Stimulated activated CD4-positive, alpha-beta T cell treated with anti-CD3 and anti-CD28 coated beads, Interleukin-12 subunit alpha, Interleukin-12 subunit beta, amount 100 ng/mL, for 24 hours (primary cell): ENCODE data around the gene MYH13.
A peak's percentile ranks its signal among the peaks of the same experiment; 100 is the strongest.
"Not testable (repeated sequence)": the region's sequence is repeated elsewhere in the genome, so short reads cannot be mapped to it uniquely, and the experiment has no call there.

ENCODE experiments used
- DNase-seq, 2 experiments: peaks; one replicate each; pipeline ENCODE4 v3.0.0-alpha.2; 2020; ENCODE audit warnings: low read depth in 2 of 2

Gene MYH13

DNA sequence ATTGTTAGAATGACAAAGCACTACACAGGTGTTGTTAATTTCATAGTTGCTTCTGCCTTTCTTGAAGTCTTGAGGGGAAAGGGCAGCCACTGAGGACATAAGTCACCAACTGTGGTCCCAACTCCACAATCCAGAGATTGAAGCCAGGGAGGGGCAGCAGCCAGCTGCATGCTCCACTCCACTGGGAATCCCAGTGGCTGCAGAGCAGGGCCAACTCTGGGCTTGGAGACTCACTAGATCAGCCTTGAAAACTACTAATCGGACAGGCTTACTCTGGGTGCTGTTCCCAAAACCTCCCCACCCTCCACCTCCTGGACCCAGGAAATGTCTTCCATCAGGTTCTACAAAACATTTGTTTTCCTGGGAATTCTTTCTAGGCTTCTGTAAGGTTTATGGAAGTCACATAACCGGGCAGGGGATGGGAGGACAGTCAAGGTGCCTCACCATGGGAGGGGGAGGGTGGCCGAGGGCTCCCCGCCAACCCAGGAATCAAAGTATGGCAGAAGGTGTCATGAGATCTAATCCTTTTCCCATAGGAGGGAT lies 68.0 kb downstream of the MYH13 start:
- no peak for DNase-seq

DNA sequence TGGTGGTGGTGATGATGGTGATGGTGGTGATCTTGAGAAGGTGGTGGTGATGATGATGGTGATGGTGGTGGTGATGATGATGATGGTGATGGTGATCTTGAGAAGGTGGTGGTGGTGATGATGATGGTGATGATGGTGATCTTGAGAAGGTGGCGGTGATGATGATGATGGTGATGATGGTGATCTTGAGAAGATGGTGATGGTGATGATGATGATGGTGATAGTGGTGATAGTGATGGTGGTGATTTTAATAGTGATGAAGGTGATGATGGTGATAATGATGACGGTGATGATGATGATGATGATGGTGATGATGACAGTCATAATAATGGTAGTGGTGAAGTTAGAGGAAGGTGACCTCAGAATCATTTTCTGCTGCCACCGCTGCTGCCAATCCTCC lies 75.1 kb downstream of the MYH13 start:
- DNase-seq, result no peak

DNA sequence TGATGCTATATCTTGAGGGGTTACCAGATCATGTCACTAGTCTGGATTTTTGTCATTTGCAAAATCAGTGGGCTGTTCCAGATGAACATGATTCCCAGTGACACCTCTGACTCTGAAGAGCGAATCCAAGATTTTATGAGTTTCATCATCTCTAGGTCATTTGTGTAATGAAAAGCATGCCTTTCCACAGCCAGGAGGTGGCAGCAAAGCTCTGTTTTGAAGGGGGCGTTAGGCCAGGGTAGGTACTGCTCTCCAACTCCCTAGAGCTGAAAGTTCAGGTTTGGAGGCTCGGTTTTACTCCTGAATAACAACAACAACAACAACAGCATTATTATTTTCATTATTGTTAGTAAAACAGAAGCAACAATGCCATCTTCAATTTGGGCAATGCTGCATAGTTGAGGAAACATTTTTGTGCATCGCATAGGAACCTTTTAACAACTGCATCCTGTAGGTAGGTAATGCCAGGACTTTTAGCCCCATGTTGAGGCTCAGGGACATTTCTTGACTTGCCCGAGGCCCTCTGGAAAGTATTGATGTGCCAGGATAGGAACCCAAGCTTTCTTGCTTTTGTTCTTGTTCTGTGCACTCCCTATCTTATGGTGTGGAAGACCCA lies 77.0 kb downstream of the MYH13 start:
- peak in 1 of 2 experiments; percentile 25 for DNase-seq

DNA sequence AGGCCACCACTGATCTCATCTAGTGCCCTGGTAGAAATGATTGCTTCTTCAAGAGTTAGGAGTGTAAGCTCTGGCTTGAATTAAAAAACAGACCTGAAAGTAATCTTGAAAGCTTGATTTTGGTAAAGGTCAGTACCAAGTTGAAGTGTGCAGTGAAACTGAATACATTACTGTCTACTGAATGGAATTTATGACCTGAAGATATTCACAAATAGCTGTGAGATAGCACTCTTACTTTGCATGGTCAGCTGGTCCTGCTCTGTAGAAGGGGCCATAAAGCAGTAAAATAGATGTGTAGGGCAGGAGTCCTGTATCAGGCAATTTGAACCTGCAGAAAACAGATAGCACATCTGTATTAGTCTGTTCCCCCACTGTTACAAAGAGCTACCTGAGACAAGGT lies 78.6 kb downstream of the MYH13 start:
- DNase-seq, result no peak

DNA sequence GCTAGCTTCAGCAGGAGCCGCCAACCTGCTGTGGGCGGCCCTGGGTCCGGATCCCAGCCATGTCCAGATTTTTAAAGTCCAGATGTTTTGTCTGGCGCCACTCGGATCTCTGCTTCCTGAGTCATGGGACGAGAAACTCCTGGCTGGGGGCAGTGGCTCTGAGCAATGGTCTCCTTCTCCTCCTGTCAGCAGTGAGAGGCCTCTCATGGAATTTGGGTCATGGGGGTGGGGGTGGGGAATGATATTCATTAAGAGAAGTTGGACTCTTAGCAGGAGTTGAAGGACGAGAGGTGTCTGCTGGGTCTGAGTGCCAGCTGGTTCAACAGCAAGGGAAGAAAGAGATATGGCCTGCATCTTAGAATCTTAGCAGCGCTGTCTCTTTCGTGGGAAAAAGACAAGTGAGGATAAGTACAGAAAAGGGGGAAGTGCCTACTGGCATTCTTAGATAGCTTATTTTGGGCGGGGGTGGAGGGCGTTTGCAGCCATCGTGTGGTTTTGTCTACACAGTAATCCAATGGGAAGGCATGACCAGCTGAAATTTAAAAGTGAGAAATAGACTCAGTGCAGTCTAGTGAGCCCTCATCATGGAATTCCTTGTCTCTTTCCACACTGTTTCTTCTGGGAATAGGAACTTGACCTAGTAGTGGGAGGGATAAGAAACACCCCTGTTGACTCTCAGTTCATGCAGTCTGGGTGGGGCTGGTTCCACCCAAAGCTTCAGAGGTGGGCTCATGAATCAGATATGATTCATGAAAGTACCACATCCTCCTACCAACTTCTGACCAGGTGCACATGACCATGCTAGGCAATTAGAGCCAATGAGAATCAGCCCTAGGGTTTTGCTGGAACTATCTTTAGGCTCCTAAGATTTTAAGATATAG lies 80.5 kb downstream of the MYH13 start:
- DNase-seq, result no peak

DNA sequence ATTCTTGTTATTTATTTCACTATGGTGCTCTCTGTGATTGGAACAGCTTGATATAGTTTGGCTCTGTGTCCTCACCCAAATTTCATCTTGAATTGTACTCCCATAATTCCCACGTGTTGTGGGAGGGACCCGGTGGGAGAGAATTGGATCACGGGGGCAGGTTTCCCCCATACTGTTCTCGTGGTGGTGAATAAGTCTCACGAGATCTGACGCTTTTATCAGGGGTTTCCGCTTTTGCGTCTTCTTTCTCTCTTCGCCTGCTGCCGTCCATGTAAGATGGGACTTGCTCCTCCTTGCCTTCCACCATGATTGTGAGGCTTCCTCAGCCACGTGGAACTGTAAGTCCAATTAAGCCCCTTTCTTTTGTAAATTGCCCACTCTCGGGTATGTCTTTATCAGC lies 81.2 kb downstream of the MYH13 start:
- DNase-seq, result not testable (repeated sequence)

DNA sequence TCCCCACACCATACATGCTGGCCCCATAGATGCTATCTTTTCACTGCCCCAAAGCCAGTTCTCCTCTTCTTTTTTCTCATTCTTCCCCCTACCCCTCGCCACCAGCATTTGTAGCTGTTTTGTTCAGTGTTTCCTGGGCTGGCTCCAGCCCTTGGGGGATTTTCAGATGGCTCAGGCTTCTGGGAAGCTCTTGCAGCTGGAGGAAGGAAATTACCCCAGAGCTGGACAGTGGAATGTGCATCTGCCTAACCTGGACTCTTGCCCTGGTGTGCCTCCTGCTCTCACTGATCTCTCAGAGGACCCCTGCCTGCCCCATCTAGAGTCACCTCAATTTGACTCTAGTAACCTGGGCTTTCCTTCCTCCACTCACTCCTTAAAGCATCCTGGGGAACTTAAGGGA lies 82.8 kb downstream of the MYH13 start:
- no peak for DNase-seq

DNA sequence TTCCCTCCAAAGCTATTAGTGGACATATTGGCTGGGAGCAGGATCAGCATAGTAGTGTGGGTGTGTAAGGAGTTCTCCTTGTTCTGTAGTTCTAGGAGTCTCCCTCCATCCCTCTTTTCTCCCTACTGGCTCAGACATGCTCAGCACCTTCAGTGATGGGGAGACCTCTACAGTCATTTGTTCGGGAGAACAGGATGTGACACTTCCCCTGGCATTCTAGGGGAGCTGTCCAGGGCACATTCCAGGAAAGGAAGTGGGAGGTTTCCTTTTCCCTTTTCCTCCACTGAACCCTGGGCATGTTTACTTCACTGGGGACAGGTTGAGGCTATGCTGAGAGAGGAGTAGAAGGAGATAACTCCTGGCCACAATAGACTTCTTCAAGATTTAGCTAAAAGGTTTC lies 86.5 kb downstream of the MYH13 start:
- no peak for DNase-seq

DNA sequence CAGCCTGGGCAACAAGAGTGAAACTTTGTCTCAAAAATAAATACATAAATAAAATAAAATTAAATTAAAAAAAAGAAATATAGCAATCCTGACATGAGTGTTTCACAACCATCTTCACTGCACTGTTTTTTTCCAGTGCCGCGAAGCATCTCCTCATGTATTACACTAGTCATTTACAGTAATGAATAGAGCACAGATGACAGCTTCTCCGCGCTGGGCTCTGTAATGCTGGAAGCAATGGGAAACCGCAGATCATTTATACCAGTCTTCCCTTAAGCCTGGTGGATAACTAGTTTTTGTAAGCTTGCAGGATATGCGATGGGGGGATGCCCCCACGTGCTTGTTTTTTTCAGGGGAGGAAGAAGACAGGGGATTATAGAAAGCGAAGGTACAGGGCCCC lies 86.9 kb downstream of the MYH13 start:
- DNase-seq, result no peak

DNA sequence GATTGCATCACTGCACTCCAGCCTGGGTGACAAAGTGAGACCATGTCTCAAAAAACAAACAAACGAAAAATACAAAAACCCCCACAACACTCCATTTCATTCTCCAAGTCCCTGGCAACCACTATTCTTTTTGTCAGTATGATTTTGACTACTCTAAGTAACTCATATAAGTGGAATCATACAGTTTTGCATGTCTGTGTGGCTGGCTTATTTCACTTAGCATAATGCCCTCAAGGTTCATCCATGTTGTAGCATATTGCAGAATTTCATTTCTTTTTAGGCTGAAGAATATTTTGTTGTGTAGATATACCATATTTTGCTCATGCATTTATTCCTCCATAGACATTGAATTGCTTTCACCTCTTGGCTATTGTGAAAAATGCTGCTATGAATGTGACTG lies 92.7 kb downstream of the MYH13 start:
- DNase-seq, result no peak

DNA sequence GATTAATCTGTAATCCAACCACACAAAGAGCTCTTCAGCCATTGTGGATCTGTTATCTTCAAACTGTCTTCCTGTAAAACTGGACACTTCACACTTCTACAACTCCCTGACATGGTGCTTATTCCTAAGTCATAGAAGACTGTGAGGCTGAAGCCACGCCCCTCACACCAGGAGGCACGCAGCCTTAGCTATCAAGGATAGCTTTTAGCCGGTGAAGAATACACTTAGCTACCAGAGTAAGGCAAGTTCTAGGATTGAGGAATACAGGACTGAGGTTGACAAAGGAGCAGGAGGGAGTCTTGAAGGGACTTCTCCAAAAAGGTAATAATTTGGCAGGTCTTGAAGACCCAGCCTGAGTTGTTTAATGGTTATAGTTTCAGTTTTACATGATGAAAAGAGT lies 94.6 kb downstream of the MYH13 start:
- DNase-seq, result no peak

DNA sequence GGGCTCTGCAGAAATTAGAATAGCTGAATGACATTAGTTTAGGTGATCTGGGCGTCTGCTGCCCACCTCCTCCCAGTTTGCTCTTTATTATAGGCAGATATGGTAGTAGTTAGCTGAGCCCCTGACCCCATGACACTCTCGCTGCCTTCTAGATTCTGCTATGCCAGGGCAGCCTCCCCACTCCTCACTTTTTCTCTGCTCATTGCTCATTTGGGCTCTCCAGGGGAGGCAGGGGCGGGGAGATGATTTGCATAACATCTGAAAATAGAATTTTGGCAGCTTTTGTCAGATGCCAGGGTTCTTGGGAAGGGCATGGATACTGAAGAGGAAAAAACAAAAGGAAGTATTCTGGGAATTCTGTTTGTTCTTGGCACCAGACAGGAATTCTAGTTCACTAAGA lies 96.4 kb downstream of the MYH13 start:
- no peak for DNase-seq

DNA sequence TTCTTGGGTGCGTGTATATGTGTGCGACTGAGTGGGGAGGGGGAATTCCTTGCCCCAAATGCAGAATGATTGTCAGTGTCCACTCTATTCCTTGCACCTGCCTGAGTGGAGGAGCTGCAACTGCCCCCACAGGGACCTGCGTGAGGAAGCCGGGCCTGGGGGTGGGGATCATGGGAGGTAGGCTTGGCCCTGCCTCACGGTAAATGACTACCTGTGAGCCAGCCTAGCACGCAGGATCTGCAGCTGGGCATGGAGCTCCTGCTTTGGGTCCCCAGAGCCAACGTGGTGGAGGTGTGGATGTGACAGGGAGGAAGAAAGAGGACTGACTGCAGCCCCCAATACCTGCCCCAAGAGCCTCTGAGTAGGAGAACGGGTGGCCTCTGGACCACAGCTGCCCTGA lies 97.4 kb downstream of the MYH13 start:
- DNase-seq, result no peak

DNA sequence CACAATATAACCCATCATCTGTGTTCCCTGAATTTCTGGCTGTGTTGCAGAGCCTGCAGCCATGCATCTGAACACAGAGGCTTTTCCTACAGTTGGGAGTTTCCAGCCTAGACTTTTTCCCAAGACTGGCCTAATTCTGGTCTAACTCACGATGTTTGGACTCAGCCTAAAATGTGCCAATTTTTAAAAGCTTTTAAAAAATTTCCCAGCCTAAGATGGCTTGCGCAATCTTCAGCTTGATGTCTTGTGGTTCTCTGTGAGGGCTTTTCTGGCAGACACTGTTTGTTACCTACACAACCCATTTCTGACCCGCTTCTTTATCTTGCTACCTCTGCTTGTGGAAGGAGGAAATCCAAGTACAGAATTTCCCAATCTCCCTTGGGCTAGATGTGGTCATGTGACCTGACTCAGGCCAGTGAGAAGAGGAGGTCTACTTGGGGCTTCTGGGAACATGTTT lies 101.7 kb downstream of the MYH13 start:
- no peak for DNase-seq

DNA sequence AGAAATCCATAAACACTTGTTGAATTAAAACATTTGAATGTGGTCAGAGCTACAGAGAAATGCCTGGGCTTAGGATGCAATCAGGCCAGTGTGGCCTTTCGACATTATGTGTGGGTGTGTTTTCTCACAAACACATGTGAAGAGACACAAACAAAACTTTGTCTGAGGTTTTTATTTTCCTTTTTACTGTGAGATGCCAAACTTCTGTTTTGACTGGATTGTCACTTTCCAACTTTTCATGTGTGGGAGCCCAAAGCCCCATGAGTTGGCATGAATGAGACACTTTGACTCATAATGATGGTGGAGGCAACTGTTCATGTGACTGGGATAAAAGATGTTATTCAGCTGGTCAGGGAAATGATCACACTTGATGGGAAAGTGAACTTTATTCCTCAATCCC lies 102.5 kb downstream of the MYH13 start:
- no peak for DNase-seq

DNA sequence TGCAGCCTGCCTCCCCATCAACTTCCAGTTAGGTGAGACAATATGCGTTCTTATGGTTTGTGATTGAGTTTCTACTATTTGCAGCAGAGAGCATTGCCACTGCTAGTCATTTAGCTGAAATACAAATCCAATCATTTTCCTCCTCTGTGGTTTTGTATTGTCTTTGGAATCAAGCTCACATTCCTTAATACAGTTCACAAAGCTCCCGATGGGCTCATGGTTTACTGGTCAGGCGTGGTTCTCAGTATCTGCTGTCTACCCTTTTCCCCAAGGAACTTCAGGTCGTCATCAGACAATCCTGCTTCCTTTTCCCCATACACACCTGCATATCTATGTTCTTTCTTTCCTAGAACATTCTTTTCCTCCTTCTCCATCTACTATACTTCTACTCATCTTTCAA lies 104.8 kb downstream of the MYH13 start:
- DNase-seq, result no peak

DNA sequence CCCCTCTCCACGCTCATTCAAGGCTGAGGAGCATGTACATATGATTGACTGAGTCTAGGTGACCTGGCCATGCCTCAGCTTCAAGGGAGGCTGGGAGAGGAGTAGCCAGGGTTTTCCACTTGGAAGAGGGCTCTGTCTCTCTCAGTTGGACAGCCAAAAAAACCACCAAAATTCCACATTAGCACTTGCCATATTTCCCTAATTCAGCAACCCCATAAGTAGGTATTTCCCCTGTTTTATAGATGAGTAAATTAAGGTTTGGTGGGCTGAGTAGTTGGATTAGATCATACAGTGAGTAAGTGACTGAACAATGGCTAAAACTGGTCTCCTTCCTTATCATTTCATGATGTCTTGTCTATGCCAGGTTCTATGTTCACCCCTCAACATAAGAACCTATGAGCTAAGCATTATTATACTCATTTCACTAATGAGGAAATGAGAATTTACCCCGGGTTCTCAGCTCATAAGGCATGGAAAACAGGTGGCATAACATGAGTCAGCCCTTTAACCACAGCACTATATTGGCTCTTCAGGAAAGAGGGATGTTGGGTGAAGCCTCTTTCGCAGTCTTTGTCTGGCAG lies 106.4 kb downstream of the MYH13 start:
- no peak for DNase-seq

DNA sequence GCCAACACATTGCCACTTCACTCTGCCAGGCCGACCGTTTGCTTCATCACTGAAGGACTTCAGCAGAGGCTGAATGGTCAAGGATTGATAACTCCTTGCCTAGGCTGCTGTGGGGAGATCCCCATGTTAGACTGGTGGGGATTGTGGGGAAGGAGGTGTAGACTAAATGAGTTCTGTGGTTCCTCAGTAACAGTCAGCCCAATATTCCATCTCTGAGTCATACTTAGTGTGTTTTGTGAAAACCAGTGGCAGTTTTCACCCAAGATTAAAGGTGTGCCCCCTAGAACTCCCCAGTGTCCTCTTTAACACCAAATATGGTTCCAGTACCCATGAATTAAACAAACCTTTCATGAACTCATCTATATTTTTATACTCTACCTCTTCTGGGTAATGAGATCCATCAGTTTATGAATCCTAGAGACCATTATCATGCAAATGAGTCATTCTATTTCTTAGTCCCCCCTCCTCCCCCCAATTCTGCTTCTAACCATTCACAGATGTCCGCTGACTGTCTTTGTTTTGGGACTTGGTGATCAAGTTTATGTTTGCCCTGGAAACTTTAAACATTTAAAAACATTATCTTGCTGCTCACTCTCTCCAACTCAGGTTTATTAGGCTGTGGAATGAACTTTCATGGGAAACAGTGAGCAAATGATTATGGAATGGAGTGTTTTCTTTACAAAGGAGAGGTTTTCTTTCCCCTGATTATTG lies 107.6 kb downstream of the MYH13 start:
- DNase-seq, result no peak

DNA sequence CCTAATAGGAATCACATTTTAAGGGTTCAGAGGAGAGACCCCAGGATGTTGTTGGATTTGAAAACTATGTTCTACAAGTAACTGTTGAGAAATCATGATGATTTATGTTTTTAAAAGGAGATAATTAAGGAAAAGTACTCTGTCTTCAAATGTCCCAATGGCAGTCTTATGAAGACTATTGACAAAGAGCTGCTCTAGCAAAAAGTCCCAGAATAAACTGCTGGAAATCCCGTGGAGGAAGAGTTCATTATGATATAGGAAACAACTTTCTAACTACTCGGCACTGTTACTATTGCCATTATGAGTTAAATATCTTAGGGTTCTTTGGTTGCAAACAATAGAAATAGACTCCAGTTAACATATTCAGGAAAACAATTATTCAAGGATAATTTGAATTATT lies 108.8 kb downstream of the MYH13 start:
- no peak for DNase-seq

DNA sequence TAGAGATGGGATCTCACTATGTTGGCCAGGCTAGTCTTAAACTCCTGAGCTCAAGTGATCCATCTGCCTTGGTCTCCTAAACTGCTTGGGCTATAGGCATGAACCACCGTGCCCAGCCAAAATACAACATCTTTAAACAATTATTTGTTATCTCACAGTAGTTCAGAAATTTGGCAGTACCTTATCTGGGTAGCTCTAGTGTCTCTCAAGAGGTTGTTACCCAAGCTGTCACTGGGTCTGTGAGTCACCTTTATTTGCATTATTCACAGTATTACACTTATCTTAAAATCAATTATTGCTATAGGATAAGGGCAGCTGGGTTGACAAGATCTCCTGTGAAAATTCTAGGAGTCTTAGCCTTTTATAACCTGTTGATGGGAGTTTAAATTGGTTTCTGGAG lies 110.4 kb downstream of the MYH13 start:
- DNase-seq, result no peak

DNA sequence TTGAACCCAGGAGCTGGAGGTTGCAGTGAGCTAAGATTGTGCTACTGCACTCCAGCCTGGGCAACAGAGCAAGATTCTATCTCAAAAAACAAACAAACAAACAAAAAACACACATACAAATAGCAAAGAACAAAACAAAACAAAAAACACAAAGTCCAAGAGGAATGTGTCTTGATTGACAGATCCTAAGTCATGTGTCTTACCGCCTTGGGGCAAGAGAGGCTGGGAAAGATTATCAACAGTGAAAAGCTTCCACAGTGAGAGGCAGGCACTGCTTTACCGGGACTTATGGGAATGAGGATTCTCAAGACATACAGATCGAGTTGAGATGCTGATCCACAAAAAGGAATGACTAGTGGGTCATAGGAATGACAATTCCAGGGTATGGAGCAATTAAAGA lies 111.7 kb downstream of the MYH13 start:
- DNase-seq, result no peak
